Ishikawa (cell line): ENCODE results near the gene PKMYT1.

ENCODE experiments used
- RAD21 ChIP-seq: IDR thresholded peaks from 2 replicates; pipeline ENCODE4 v1.6.1; 2012; ENCODE audit warnings: low read depth
- ZBTB7A ChIP-seq: IDR thresholded peaks from 2 replicates; pipeline ENCODE4 v1.6.1; 2012; ENCODE audit warnings: low read depth
- TF ChIP-seq, protein P1 (sequence below): IDR thresholded peaks from 2 replicates; pipeline ENCODE4 v1.6.1; 2012
- TF ChIP-seq, protein P2 (sequence below): IDR thresholded peaks from 2 replicates; pipeline ENCODE4 v1.6.1; 2012; ENCODE audit warnings: low read depth, mild to moderate bottlenecking

DNA sequence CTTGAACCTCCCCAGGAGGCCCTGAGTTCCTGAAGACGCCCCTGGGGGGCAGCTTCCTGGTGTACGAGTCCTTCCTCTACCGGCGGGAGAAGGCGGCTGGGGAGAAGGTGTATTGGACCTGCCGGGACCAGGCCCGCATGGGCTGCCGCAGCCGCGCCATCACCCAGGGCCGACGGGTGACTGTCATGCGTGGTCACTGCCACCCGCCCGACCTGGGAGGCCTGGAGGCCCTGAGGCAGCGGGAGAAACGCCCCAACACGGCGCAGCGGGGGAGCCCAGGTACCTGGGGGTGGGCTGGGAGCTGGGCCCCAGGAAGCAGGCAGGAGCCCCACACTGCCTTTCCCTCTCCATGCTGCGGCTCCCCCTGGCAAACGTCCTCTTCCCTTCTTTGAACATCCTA is 46.5 kb downstream of the PKMYT1 start:
- TF ChIP-seq, protein P1, sequence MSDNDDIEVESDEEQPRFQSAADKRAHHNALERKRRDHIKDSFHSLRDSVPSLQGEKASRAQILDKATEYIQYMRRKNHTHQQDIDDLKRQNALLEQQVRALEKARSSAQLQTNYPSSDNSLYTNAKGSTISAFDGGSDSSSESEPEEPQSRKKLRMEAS = no peak
- TF ChIP-seq, protein P2, sequence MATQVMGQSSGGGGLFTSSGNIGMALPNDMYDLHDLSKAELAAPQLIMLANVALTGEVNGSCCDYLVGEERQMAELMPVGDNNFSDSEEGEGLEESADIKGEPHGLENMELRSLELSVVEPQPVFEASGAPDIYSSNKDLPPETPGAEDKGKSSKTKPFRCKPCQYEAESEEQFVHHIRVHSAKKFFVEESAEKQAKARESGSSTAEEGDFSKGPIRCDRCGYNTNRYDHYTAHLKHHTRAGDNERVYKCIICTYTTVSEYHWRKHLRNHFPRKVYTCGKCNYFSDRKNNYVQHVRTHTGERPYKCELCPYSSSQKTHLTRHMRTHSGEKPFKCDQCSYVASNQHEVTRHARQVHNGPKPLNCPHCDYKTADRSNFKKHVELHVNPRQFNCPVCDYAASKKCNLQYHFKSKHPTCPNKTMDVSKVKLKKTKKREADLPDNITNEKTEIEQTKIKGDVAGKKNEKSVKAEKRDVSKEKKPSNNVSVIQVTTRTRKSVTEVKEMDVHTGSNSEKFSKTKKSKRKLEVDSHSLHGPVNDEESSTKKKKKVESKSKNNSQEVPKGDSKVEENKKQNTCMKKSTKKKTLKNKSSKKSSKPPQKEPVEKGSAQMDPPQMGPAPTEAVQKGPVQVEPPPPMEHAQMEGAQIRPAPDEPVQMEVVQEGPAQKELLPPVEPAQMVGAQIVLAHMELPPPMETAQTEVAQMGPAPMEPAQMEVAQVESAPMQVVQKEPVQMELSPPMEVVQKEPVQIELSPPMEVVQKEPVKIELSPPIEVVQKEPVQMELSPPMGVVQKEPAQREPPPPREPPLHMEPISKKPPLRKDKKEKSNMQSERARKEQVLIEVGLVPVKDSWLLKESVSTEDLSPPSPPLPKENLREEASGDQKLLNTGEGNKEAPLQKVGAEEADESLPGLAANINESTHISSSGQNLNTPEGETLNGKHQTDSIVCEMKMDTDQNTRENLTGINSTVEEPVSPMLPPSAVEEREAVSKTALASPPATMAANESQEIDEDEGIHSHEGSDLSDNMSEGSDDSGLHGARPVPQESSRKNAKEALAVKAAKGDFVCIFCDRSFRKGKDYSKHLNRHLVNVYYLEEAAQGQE = no peak
- no peak for TF ChIP-seq ZBTB7A
- TF ChIP-seq RAD21 = no peak
